A549 treated with DMSO at 1 μM for 4 hours (cell line): ENCODE data around the gene NECAP2. TPM values are rescaled to one million over a fixed set of nuclear protein-coding genes. Genes with fewer than 3 reads are reported as not detected.

Source experiments
- total RNA-seq: library from RNA; stranded (reverse); fragments of 200-300 nt; extraction: Qiagen RNA extraction; gene quantifications from 5 replicates; pipeline ENCODE4 v1.2.3, GENCODE V29; 2022; ENCODE audit warnings: low read depth

The NECAP2 gene
- 37.9 to 42.2 TPM (median 39.4 TPM) in 5 replicates for total RNA-seq

DNA sequence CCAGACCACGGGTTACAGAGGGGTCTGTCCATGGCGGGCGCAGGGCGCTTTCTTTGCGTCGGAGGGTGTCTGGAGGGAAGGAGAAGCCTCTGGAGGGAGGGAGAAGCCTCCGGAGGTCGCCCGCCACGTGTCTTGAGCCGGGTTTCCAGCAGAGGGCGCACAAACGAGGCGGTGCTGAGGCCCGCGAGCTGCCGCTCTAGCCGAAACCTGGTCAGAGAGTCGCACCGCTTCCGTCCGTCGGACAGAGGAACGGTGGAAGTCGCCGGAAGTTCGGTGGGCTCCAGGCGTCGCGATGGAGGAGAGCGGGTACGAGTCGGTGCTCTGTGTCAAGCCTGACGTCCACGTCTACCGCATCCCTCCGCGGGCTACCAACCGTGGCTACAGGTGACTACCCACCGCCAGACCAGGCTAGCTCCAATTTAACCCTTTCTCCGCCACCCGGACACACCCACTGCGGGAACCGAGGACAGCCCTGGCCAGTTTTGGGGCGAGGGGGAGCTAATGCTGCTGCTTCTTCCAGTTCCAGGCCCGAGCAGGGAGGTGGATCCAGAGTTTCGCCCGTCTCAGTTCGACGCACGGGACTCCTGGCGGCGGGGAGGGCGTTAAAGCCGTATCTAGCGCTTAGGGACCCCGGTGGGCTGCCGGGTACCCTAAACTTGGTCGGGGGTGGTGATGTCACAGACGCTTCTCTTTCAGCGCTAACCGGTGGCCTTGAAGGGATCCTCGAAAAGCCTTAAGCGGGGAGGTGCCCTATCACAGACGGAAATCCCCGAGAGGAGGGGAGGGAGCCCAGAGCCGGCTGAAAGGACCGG lies at the start of gene NECAP2:
Gene NECAP2 (plus strand): TSS at position 255 of the 812 bp plus-strand sequence. CDS start 38 bp downstream, at position 293.

DNA sequence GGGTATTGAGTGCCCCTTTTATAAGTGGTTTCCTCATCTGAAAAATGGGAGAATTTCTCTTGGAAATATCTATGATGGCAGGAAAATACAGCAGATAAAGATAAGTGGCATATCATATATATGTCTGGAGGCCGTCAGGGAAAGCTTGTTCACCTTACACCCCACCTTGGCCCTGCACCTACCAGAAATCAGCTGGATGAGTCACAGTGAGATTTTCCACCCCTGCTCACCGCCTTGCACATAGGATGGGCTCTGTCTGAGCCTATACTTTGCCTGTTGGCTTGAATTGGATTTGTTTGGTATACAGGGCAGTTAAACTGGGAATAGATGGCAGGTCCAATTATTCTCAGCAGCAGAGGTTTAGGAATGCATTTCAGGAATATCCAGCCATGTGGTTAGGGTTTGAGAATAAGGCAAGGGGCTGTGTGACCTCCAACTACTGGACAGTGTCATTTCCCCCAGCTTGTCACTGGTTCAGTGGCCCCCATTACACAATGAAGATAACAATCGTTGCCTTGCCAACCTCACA lies 3.5 kb upstream of the NECAP2 start, which contains the start of gene SPATA21:
Gene SPATA21 (minus strand): TSS at position 479 of the 529 bp plus-strand sequence. CDS start 6,053 bp downstream, outside the sequence.

Other genes with a start within 250 kb of the NECAP2 start
- 5.1 to 7.1 TPM (median 6.6 TPM) in 5 replicates for gene ARHGEF19, start 228.1 kb upstream of the NECAP2 start, total RNA-seq
- gene CPLANE2, start 203.5 kb upstream of the NECAP2 start, total RNA-seq, result 2.6 to 4.8 TPM (median 4.3 TPM) in 5 replicates
- 9.0 to 10.3 TPM (median 9.2 TPM) in 5 replicates for gene FBXO42, start 88.2 kb upstream of the NECAP2 start, total RNA-seq
- gene SZRD1, start 73.5 kb upstream of the NECAP2 start, total RNA-seq, result 85.5 to 98.3 TPM (median 94.2 TPM) in 5 replicates
- gene SPATA21, start 3.3 kb upstream of the NECAP2 start, total RNA-seq, result 0.09 to 0.17 TPM (median 0.12 TPM) in 4 of 5 replicates, not detected in the other
- gene RNU1-1, start 73.6 kb downstream of the NECAP2 start, total RNA-seq, result 7.3 TPM in 1 of 5 replicates, not detected in the others
- gene NBPF1, start 172.8 kb downstream of the NECAP2 start, total RNA-seq, result 15.1 to 28.2 TPM (median 25.1 TPM) in 5 replicates
- 7.3 TPM in 1 of 5 replicates, not detected in the others for gene RNU1-3, start 226.2 kb downstream of the NECAP2 start, total RNA-seq